ENCODE data around the gene PCDHGC5.

PCDHGC5 gene

DNA sequence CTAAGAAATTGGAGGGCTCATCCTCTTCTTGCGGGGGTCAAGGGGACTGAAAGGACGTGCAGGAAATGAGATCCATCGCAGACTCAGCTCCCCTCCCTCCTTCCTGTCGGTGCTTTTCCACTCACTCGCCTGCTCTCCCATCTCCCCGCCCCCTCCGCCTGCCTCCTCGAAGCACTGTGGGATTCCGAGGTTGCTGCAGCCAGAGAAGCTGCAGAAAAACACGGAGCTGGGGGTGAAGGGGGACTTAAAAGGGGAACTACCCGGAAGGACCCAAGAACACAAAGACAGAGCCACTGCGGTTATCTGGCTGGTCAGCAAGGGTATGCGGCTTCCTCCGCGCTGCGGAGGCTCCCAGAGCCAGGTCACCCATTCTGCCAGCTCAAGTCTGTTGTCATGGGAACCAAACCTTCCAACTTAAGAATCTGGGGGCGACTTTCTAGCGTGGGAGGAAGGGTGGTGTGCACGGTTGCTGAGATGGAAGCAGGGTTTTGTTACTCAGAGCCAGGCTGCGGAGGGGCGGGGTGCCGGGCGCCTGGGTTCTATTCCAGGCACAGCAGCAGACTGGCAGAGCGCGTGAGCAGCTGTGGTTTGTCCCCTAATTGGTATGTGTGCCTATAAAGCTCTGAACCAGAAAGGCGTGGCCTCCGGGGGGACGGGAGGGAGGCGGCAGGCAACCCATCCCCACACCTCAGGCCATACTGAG, 24.9 kb downstream of the PCDHGC5 start:
- peak; percentile 80 to 90 for DNase-seq

DNA sequence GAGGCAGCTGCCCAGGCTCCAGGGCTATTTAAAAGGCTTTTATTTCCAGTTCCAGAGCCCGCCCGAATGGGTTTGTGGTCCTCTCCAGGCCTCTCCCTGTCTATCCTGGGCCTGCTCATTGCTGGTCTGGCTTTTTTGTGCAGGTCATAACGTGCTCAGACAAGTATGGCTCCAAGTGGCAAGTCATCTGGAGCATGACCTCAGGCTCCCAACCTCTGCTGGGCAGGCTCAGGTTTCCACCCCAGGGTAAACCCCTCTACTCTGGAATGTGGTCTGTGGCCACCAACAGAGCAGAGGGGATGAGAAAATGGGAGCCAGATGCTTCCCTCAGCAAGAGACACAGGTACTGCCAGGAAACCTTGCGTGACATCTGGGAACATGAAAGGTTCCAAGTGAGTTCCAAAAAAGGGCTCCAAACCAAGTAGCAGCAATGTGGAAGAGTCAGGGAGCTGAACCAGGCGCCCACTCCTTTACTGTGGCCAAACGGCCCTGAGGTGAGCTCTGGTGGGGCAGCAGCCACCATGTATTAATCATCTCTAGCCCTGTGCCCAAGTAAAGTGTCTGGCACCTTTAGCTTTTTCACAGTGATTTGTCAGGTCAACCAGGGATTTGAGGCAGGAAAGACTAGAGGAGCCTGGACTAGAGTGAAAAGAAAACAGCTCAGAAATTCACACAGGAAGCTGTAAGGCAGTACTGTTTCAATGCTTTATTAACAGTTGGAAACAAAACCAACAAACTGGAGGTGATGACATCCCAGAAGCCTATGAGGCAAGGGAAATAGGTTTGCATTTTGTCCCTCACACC, 25.7 kb downstream of the PCDHGC5 start:
- DNase-seq: no peak

DNA sequence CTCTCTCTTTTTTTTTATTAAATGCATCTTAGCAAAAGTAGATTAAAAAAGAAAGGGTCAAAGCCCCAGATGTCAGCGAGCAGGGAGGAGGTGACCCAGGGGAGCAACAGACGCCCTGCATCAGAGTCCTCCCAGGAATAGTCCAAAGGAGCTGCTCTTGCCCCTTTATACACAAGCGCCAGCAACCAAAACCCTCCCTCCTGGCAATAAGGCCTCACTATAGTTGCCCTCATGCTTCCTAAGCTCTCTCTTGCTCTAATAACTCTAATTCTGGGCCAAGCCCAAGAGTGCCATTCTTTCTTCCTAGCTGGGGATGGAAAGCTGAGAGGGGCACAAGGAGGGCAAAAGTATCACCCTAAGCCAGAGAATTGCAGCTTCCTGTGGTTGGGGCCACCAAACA, 26.3 kb downstream of the PCDHGC5 start:
- no peak for DNase-seq

DNA sequence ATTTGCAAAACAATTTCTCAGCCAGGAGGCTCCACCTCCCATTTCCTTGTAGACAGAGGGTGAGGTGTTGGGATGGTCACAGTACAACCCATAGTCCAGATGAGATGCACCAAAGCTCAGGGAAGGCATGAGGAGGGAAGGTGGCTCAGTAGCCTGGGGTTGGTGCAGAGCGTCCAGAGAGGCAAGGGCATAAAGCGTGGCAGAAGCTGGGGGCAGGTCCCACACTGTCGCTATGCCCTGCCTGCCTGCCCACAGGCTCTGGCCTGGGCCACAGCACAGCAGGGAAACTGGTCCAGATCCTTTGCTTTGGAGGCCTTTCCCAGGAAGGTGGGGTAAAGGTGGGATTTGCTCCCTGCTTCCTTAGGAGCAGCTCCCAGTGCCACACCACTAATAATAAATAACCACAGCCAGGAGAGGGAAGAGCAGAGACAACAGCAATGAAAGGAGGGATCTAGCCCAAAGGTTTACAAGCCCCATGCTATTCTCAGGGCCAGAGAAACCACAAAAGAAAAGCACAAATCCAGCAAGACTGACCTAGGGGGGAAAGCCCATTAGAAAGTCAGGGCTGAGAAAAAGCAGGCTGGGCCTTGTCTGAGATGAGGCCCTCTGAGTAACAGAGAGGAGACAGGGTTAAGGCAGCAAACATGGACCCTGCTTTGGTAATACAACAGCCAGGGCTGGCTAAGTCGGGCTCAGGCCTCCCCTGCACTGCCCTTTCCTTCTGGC, 27.2 kb downstream of the PCDHGC5 start:
- no peak for DNase-seq

GRCh38 chr5:141516672-141517025, 27.8 kb downstream of the PCDHGC5 start:
- no peak for DNase-seq

DNA sequence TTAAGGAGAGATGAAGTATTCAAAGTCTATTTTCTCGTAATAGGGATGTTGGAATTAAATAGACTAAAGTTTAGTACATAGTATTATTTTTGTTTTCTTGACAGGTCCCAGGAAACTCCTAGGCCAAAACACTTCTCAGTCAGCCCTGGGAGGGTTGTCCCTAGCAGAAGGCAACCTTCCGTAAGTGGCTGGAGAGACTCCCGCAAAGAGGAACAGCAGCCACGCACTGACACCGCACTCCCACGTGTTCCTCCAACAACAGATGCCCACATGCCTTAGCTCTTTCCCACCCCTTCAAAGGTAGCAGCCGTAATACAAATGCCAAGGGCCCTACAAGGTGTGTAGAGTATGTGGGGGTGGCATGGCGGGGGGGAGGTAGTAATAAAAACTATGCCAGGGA, 28.4 kb downstream of the PCDHGC5 start:
- DNase-seq: peak; percentile 23 to 77

DNA sequence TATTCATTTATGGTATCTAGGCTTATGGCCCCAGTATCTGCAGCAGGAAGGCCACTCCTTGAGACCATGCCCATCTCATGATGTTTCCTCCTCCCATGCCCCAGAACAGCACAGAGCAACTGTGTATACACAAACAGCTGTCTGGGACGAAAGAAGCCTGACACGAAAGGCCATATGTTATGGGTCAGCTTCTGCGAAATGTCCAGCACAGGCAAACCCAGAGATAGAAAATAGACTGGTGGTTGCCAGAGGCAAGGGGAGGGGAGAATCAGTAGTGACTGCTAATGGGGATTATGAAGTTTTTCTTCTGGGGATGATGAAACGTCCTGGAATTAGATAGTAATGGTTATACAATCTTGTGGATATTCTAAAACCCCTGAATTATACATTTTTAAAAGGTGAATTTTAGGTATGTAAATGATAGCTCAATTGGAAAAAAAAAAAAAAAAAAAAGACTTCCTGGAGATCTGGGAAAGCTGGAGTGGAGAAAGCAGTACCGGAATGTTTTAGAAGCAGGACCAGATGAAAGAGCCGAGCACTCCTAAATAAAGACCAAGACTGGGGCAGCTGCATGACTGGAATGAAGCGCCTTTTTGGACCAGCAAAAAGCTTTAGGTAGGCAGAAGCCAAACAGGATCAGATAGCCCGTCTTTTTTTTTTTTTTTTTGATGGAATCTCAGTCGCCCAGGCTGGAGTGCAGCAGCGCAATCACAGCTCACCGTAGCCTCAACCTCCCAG, 29.2 kb downstream of the PCDHGC5 start:
- DNase-seq: no peak

GRCh38 chr5:141518618-141519015, 29.7 kb downstream of the PCDHGC5 start:
- DNase-seq: no peak

DNA sequence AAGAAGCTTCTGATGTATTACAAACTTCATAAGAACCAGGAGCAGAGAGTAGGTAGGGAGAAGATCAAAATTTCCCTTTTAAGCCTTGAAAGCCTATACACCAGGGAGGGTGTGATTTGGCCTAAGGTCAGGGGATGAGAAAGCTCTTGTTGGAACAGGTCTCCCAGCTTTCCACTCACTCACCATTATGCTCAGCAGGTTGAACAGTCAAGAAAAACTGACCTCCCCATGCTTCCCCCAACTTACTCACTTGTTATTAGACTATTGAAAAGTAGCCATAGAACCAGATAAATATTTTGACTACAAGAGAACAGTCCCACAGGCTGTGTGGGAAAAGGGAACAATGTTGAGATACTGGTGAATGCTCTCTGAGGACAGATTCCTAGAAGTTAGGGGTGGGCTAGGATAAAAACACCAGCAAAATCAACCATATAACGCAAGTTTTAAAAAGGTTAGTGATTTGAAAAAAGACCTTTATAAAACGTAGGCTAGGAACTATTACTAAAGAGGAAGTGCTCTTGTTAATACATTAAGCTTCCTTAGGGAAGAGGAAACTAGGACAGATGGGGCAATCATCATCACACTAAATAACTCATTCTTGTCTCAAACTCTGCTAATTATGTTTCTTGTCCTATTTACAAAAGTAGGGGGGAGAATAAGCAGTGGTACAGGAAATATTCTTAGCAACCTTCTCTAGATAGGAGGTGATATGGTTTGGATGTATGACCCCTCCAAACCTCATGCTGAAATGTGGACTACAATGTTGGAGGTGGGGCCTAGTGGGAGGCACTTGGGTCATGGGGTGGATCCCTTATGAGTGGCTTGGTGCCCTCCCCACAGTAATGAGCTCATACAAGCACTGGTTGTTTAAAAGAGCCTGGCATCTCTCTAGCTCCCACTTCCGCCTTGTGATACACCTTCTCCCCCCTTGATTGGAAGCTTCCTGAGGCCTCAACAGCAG, 31.0 kb downstream of the PCDHGC5 start:
- peak; percentile 80 to 86 for DNase-seq

GRCh38 chr5:141521244-141521781, 32.4 kb downstream of the PCDHGC5 start:
- peak; percentile 93 for DNase-seq

DNA sequence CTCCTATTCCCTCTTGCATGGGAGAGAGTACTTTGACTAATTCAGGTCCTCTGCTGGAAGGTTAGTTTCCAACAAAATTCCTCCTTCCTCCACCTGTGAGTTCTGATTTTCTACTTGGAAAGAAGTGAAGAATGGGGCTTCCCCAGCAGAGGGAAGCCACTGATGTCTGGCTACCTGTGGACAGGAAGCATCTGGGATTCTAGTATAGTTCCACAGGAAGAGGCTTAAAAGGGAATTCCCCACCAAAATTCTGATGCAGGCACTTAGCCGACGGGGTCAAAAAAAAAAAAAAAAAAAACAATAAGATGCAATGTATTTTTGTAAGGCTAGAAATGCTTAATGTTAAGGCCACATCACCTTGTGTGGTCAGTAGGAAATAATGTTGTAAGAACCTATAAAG, 33.4 kb downstream of the PCDHGC5 start:
- DNase-seq: no peak

DNA sequence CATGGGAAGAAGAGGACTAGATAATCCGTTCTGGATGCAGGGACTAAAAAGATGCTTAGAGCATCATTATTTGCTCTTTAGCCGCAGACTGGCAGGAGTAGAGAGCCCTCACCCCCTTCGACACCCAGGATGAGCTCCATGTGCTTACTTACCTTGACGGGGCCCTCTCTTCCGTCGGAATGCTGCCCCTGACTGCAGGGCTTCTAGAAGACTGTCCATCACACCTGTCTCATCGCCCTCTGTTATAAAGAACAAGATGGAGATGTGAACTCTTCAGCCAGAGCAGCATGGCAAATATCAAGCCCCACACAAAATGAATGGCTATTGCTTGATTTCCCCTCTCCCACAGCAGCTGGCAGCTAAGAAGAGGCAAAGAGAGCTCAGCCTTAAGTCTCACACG, 35.1 kb downstream of the PCDHGC5 start:
- DNase-seq: no peak

- DNase-seq: peak; percentile 76 to 85
Observed at GRCh38 chr5:141524604-141525597, 36.0 kb downstream of the PCDHGC5 start.

DNA sequence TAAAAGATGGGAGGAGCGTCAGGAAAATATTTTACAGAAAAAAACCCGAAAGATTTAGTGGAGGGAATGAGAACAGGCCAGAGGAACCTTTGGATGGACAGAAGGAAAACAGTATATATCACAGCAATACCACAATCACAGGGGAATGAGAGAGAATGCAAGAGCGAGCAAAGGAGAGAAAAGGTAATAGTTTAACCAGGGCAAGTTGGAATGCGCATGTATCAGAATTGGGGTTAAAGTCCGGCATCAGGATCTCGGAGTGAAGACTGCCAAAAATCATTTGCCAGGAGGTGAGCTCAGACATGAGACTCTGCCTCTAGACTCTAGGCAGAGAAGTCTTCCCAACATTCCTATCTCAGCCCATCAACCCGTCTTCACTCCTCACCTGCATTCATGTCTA, 36.8 kb downstream of the PCDHGC5 start:
- no peak for DNase-seq

- DNase-seq: no peak
Observed at GRCh38 chr5:141527426-141527825, 38.5 kb downstream of the PCDHGC5 start.

DNA sequence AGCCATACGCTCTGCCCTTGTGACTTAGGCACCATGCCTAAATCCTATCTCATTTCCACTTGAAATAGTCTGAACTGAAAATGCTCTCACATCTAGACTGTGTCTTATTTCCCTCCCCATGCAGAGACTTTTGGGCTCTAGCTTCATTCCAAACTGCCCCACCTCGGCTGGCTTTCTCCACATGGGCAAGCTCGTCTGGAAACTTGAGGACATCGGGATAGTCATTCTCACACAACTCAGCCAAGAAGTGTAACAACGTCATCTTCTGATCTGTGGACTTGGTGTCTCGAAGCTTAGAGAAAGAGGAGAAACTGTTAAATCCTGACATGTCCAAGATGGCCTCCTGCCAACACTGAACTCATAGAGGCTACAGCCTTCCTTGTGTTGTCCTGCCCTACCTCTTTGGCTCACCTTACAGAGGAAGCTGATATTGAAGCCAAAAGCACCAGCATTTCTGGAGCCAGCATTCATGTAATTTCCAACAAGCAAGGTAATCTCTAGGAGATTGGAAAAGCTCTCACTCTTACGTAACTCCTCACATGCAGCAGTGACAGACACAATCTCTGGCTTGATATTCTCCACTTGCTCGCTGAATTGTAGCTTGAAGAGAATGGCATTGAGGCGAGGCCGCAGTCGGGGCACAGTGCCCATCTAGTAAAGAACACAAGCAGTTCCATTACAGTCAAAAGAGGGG, 39.6 kb downstream of the PCDHGC5 start:
- DNase-seq: no peak

- DNase-seq: no peak
Observed at GRCh38 chr5:141529002-141529401, 40.1 kb downstream of the PCDHGC5 start.

GRCh38 chr5:141529873-141530272, 41.0 kb downstream of the PCDHGC5 start:
- no peak for DNase-seq

DNA sequence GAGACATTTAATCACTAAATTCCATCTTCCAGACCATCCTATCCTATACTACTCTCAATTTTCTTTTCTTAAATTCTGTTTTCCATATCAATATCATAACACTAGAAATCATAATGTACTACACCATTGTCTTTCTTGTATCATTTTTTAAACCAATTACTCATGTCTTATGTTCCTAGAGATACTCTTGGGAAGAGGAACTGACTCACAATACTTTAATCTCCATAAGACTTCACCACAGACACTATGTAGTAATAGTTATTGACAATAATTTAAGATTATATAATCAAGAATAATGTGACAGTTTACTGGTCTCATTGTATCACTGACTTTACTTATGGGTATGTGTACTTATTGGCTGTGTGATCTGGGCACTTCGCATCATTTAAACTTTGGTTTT, 43.8 kb downstream of the PCDHGC5 start:
- DNase-seq: no peak
